SIG-M5 (cell line): ENCODE measurements around the gene FXYD7.
"Not testable (repeated sequence)": the region's sequence is repeated elsewhere in the genome, so short reads cannot be mapped to it uniquely, and the experiment has no call there.

Experiments used
- DNase-seq: peaks from one replicate; lab custom pipeline; 2025; lab: John Stamatoyannopoulos, UW

FXYD7 gene

GRCh38 chr19:35166100-35167063 is 23.3 kb downstream of the FXYD7 start:
- no peak for DNase-seq

GRCh38 chr19:35167251-35168119 is 24.4 kb downstream of the FXYD7 start:
- no peak for DNase-seq

DNA sequence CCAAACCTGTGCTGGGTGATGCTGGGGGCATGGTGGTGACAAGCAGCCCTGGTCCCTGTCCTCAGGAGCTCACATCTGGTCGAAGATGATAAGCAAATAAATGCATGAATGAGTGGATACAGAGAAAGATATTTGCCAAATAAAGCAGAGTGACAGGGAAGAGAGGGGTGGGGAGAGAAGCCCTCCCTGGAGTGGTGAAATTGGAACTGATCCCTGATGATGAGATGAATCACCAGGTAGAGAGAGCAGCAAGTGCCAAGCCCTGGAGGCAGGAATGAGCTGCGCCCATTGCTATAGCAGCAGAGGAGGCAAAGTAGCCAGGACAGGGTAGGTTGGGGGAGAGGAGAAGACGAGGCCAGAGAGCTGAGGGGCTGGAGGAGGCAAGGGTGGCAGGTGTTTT is 25.1 kb downstream of the FXYD7 start:
- no peak for DNase-seq

DNA sequence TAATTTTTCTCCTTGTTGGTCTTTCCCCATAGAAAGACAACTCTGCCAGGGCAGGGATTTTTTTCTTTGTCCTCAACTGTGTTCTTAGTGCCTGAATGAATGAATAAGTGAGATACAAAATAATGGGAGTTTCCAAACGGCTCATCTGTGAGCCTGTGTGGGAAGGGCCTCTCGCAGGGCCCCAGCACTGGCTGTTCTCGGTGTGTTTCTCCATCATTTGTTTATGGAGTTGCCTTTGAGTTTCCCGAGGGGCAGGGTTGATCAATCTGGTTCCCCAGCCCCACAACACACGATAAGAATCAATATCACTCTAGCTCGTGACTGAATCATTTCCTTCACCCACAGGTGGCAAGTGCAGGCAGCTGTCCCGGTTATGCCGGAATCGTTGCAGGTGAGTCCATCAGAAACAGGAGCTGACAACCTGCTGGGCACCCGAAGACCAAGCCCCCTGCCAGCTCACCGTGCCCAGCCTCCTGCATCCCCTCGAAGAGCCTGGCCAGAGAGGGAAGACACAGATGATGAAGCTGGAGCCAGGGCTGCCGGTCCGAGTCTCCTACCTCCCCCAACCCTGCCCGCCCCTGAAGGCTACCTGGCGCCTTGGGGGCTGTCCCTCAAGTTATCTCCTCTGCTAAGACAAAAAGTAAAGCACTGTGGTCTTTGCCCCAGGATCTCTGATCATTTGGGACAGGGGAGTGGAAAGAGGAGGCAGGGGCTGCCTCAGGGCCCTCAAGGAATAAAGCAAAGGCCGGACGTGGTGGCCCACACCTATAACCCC is 26.4 kb downstream of the FXYD7 start:
- DNase-seq, result no peak

DNA sequence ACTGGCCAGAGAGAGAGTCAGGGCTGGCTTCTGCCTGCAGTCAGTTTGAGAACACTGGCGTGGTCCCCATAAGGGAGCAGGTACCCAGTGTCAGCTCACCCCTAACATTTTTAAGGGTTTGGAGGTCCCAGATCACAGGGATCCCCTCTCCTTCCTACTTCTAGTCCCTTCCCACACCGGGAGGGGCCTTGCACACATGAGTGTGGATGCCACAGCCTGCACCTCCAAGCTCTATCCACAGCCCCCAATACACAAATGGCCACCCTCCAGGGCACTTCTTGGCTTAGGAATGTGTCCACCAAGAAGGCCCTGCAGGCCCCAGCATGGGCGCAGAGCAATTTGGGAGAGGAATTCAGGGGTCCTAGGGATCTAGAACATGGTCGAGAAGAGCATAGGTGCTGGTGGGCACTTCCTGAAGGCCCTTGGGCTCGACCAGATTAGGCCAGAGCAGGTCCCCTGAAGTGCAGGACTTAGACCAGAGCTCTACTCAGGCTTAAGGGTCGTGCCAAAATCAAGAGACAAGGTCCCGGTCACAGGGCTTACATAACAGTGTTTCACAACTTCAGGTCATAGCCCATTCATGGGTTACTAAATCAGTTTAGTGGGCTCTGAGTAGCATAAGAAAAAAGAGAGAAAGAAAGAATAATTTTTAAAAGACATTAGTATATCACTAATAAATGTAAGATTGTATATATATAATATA is 27.5 kb downstream of the FXYD7 start:
- no peak for DNase-seq

DNA sequence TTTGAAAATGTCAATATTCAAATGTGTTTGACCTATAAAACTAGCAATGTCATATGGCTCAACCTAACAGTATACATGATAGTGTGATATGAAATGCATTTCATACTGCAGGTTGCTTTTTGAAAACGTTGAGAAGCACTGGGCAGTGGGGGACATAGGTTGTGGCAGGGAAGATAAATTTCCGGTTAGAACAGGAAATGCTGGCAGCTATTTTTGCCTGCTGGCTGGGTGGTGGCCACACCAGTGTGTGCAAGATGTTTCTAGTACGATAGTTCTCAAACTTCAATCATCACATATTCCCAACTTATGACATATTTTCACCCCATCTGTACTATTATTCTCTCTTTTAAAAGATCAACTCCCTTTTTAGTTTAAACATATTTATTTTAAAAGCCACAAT is 28.7 kb downstream of the FXYD7 start:
- no peak for DNase-seq

GRCh38 chr19:35174226-35174625 is 31.2 kb downstream of the FXYD7 start:
- no peak for DNase-seq

DNA sequence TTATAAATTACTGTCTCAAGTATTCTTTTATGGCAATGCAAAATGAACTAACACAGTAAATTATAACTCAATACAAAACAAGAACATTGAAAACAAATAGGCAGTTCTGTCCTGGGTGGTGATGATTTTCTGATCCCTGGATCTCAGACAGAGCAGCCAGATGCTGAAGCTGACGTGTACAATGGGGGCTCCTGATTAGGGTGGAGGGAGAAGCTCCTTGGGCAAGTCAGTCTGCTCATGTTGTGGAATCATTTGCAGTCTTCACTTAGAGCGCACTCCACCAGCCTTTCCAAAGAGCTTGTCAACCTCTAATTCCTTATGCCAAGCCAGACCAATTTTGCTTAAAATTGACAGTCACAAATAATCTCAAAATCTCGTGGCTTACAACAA is 33.1 kb downstream of the FXYD7 start:
- no peak for DNase-seq

DNA sequence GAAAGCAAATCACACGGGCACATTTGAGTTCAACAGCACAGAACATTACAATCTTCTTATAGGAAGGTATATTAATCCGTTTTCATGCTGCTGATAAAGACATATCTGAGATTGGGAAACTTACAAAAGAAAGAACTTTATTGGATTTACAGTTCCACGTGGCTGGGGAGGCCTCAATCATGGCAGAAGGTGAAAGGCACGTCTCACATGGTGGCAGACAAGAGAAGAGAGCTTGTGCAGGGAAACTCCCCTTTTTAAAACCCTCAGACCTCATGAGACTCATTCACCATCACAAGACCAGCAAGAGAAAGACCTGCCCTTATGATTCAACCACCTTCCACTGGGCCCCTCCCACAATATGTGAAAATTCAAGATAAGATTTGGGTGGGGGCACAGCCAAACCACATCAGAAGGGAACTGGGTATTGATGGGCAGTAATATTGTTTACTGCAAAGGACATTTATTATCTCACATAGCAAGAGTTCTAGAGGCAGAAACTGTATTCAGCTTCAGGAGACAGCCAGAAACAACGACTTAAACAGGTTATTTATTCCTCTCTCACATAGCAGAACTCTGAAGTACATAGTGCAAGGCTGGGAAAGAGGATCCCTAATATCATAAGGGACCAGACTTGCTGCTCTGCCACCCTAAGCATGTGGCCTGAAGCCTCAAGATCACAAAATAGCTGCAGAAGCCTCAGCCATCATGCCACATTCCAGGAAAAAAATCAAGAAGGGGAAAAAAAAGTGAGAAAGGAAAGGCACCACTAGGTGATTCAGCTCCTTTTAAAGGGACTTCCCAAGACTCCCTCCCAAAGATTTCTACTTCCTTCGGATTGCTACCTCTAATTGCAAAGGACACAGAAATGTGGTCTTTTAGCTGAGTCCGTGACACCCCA is 34.6 kb downstream of the FXYD7 start:
- no peak for DNase-seq

DNA sequence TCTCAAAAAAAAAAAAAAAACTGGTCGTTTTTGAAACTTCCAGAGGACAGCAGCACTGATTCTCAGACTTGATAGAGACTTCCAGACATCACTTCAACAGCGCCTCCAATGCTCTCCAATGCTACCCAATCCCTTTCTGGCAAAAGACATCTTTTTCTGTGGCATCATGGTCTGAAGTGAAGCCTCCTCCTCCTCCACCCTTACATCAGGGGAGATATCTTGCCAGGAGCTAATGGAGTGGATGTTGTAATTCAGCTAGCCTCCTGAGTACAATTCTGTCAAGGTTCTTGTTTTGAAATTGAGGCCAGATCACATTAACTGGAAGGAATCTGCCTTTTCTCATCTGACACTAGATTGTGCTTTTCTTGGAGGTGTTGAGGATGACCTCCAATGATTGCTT is 35.6 kb downstream of the FXYD7 start:
- DNase-seq, result no peak

DNA sequence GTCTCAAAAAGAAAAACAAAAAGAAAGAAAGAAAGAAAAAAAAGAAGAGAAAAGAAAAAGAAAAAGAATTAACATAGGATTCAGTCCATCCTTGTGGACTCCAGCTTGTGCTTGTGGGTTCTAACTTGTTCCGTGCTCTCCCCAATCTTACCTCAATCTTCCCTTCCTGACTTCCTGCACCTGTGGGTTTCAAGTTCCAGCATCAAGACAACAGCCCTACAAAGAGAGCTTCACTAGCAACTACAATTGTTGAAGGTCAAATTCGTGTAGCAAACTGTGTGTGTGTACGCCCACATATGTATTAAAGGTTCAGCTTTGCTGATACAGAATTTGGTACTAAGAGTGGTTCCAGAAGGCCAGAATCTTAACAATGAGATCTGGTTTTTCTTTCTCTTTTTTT is 36.8 kb downstream of the FXYD7 start:
- no peak for DNase-seq

DNA sequence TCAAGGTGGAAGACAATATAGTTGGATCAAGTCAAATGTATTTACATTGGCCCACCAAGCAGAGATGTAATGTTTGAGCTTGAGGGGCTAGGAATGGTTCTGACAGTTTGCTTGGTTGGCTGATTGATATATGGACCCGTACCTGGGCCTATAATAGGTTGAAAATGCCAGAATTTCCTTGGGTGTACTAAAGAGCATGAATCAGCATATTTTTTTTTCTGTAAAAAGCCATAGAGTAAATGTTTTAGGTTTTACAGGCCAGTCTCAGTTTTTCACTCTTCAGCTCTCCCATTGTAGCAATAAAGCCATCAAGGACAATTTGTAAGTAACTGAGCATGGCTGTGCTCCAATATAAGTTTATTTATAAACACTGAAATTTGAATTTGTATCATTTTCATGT is 38.3 kb downstream of the FXYD7 start:
- no peak for DNase-seq

GRCh38 chr19:35184267-35184666 is 41.2 kb downstream of the FXYD7 start:
- DNase-seq, result no peak

GRCh38 chr19:35184884-35185283 is 41.8 kb downstream of the FXYD7 start:
- no peak for DNase-seq

- DNase-seq, result no peak
Observed at GRCh38 chr19:35194012-35194984, 51.2 kb downstream of the FXYD7 start.

DNA sequence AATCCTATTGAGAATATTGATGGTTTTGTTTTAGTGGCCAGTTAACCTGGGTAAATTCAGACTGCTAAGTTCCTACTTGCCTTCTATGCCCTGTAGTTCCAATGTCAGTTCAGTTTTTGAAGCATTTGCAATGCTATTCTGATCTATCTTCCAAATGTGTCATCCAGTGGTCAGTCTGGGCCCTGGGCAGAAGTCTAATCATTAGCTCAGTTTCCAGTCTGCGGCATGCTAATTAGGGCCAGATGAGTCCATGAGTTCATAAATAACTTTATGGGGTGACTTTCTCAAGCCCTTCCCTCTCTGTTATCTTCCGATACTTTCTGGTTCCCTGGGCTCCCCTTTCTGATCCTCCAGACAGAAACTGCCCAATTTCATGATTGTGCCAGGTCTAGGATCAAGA is 52.8 kb downstream of the FXYD7 start:
- DNase-seq, result no peak

DNA sequence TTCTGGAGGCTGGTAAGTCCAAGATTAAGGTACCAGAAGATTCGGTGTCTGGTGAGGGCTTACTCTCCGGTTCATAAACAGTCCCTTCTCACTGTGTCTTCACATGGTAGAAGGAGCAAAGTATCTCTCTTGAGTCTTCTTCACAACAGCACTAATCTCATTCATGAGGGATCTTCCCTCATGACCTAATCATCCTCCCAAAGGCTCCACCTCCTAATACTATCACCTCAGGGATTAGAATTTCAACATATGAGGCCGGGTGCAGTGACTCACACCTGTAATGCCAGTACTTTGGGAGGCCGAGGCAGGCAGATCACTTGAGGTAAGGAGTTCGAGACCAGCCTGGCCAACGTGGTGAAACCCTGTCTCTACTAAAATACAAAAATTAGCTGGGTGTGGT is 53.8 kb downstream of the FXYD7 start:
- DNase-seq, result not testable (repeated sequence)

GRCh38 chr19:35199481-35199880 is 56.4 kb downstream of the FXYD7 start:
- DNase-seq, result no peak
